ENCODE results near the gene SERPINA4. TPM values are rescaled to one million over a fixed set of nuclear protein-coding genes. Genes with fewer than 3 reads are reported as not detected.
"Not testable (repeated sequence)": the region's sequence is repeated elsewhere in the genome, so short reads cannot be mapped to it uniquely, and the experiment has no call there.

Gene SERPINA4
- total RNA-seq, 4 donors from 2014 or later, result not detected

GRCh38 chr14:94574336-94574735 lies 13.1 kb downstream of the SERPINA4 start:
- H3K36me3 ChIP-seq, result no peaks in the 10 kb centered on the region
- DNase-seq (ENCODE audit: low spot score in 2 of 2), result no peak
- WGBS, result 88% methylated on average over 3 of the region's 3 CpGs
- H3K4me1 ChIP-seq, result no peaks in the 10 kb centered on the region
- no peak for TF ChIP-seq EP300 (IDR thresholded peaks at IDR 0.05)
- TF ChIP-seq POLR2AphosphoS5 (IDR thresholded peaks at IDR 0.05), result no peak
- no peak for TF ChIP-seq POLR2A (IDR thresholded peaks at IDR 0.05)
- TF ChIP-seq CTCF (IDR thresholded peaks at IDR 0.05), result no peak
- H3K27me3 ChIP-seq, result no peaks in the 10 kb centered on the region
- H3K4me3 ChIP-seq, result no peak overlapping the region
- H3K27ac ChIP-seq, result no peak overlapping the region
- H3K9me3 ChIP-seq, result no peaks in the 10 kb centered on the region

- Histone ChIP-seq H3K27ac (no peak overlapping the region), H3K9me3 (no peaks in the 10 kb centered on the region), H3K4me1 (peaks cover 6% of the 10 kb centered on the region), H3K27me3 (no peaks in the 10 kb centered on the region), H3K36me3 (no peaks in the 10 kb centered on the region), H3K4me3 (no peak overlapping the region)
- no peak for DNase-seq (ENCODE audit: low spot score in 2 of 2)
- 81% methylated on average over 3 of the region's 5 CpGs for WGBS
- TF ChIP-seq EP300 (IDR thresholded peaks at IDR 0.05), result no peak
- TF ChIP-seq POLR2A (IDR thresholded peaks at IDR 0.05), result no peak
- no peak for TF ChIP-seq CTCF (IDR thresholded peaks at IDR 0.05)
- no peak for TF ChIP-seq POLR2AphosphoS5 (IDR thresholded peaks at IDR 0.05)
Observed at GRCh38 chr14:94575730-94576585, 14.7 kb downstream of the SERPINA4 start.

GRCh38 chr14:94577472-94577871 lies 16.2 kb downstream of the SERPINA4 start:
- DNase-seq (ENCODE audit: low spot score in 2 of 2); H3K36me3 ChIP-seq; H3K4me3 ChIP-seq; H3K4me1 ChIP-seq; H3K27ac ChIP-seq; H3K9me3 ChIP-seq; H3K27me3 ChIP-seq: not testable (repeated sequence)

- WGBS, result 93% methylated on average over 6 of the region's 6 CpGs
- Histone ChIP-seq H3K4me3 (no peak overlapping the region), H3K36me3 (no peaks in the 10 kb centered on the region), H3K27me3 (no peaks in the 10 kb centered on the region), H3K27ac (no peak overlapping the region), H3K4me1 (peaks cover 10% of the 10 kb centered on the region), H3K9me3 (no peaks in the 10 kb centered on the region)
- TF ChIP-seq EP300 (IDR thresholded peaks at IDR 0.05) (no peak), POLR2AphosphoS5 (IDR thresholded peaks at IDR 0.05) (no peak), POLR2A (IDR thresholded peaks at IDR 0.05) (no peak), CTCF (IDR thresholded peaks at IDR 0.05) (no peak)
- no peak for DNase-seq (ENCODE audit: low spot score in 2 of 2)
Observed at GRCh38 chr14:94578712-94579111, 17.5 kb downstream of the SERPINA4 start.

GRCh38 chr14:94581127-94581999 lies 20.1 kb downstream of the SERPINA4 start, which contains the start of gene SERPINA5:
Gene SERPINA5 (plus strand): TSS chr14:94581426. CDS start chr14:94587363, 5,937 bp downstream.
- H3K9me3 ChIP-seq, result no peaks in the 10 kb centered on the region
- H3K27ac ChIP-seq, result peak within 1 kb of the TSS; percentile 35
- peak in 1 of 2 donors; percentile 72 for DNase-seq (ENCODE audit: low spot score in 2 of 2)
- H3K4me1 ChIP-seq, result peaks cover 10% of the 10 kb centered on the region
- TF ChIP-seq CTCF (IDR thresholded peaks at IDR 0.05) (no peak), POLR2A (IDR thresholded peaks at IDR 0.05) (no peak), POLR2AphosphoS5 (IDR thresholded peaks at IDR 0.05) (no peak), EP300 (IDR thresholded peaks at IDR 0.05) (no peak)
- H3K36me3 ChIP-seq, result no peaks in the 10 kb centered on the region
- no peak within 1 kb of the TSS for H3K4me3 ChIP-seq
- WGBS, result 66% methylated on average over 10 of the region's 18 CpGs
- no peaks in the 10 kb centered on the region for H3K27me3 ChIP-seq

All from suprapubic skin (tissue), 4 donors.